HUES48 (cell line): Measurements from ENCODE around the gene ACTR10.
"Not testable (repeated sequence)": the region's sequence is repeated elsewhere in the genome, so short reads cannot be mapped to it uniquely, and the experiment has no call there.

ENCODE experiments used
- H3K27ac ChIP-seq: one replicate; pipeline ENCODE4 v1.7.0; 2013; ENCODE audit warnings: low read depth, low read length, inconsistent platforms
- H3K27me3 ChIP-seq: 2 replicates; pipeline ENCODE4 v1.6.1; 2013; ENCODE audit warnings: mild to moderate bottlenecking, low read length; ENCODE audit not compliant: control insufficient read depth, insufficient read depth
- H3K36me3 ChIP-seq: 2 replicates; pipeline ENCODE4 v1.6.1; 2013; ENCODE audit warnings: low read length; ENCODE audit not compliant: control insufficient read depth, insufficient read depth
- H3K4me1 ChIP-seq: 2 replicates; pipeline ENCODE4 v1.6.1; 2013; ENCODE audit warnings: mild to moderate bottlenecking, low read length; ENCODE audit not compliant: control insufficient read depth, insufficient read depth
- H3K4me3 ChIP-seq: 2 replicates; pipeline ENCODE4 v1.5.1; 2013; ENCODE audit warnings: mild to moderate bottlenecking, low read depth, low read length
- H3K9ac ChIP-seq: 2 replicates; pipeline ENCODE4 v1.6.1; 2013; ENCODE audit warnings: mild to moderate bottlenecking, low read depth, low read length, moderate library complexity
- H3K9me3 ChIP-seq: 2 replicates; pipeline ENCODE4 v1.6.1; 2013; ENCODE audit warnings: low read length; ENCODE audit not compliant: control insufficient read depth, insufficient read depth

The ACTR10 gene

DNA sequence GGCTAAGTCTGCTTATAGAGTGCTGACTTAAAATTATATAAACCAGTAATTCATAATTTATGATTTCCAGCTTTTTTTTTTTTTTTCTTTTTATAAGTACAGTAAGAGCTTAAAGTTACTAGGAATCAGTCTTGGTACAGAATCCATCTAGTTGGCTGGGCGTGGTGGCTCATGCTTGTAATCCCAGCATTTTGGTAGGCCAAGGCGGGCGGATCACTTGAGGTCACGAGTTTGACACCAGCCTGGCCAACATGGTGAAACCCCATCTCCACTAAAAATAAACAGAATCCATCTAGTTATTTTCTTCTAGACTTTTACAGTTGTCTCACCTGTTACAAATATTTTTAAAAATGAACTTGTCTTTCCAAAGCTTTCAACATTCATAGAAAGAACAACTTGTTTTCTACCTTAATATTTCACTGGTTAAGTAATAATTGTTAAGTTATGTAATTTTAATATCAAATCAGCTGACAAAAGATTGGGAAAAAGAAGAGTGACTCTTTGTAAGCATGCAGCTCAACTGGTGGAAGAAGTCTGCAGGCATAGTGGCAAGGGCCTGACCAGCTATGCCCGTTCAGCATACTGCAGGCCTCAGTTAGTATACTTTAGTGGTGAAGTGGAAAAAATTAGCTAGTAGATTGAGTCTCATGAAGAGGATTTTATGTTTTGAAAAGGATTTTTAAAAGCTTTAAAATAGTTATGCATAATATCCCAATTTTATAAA, 27.3 kb downstream of the ACTR10 start:
- H3K9me3 ChIP-seq: no peaks in the 10 kb centered on the region
- H3K4me1 ChIP-seq: no peaks in the 10 kb centered on the region
- no peak overlapping the region for H3K27ac ChIP-seq
- no peak overlapping the region for H3K9ac ChIP-seq
- H3K27me3 ChIP-seq: no peaks in the 10 kb centered on the region
- H3K36me3 ChIP-seq: peaks cover 4% of the 10 kb centered on the region; the same call in 1 of the 2 replicates
- no peak overlapping the region for H3K4me3 ChIP-seq

DNA sequence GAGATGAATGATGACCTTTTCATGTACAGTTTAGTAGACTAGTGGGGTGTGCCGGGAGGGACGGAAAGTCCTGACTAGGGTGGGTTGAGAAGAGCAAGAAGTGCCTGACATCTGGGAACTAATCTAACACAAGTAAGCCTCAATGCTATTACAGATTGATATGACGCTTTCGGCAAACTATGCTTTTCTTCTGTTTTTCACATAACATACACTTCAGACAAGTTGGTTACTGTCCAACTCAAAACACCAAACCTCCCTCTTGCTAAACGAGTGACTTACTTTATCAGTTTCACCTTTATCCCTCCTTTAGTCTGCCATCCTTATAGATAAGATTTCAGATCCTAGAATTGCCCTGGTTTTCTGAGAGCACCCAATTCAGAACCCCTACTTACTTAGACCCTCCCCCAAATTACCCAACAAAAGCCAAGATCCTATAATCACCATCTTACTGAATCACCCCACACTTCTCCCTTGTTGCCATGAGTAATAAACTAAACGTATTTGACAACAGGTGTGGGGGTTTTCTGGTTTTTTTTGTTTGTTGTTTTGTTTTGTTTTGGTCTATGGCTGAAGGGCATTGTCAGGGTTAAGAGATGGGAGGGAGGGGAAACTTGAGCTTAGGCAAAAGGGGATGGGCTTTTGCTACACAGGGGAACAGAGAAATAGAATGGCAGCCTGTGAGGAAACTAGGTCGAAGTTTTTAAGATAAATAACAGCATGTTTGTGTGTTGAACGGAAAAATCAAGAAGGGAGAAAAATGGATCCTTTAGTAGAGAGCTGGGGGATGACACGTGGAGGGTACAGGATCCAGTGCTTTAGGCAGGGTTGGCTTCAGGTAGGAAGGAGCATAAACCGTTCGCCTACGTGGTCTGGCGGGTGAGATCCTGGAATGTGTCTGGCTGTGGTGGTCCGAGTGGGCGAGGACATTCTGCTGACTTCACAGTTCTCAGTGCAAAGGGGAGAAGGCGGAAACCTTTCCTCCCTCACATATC, 38.6 kb downstream of the ACTR10 start:
- Histone ChIP-seq H3K4me1 (peaks cover 16% of the 10 kb centered on the region), H3K9ac (no peak overlapping the region), H3K9me3 (no peaks in the 10 kb centered on the region), H3K27ac (peak overlapping the region; percentile 34), H3K27me3 (no peaks in the 10 kb centered on the region), H3K4me3 (peak overlapping the region; percentile 92), H3K36me3 (no peaks in the 10 kb centered on the region; the same call in 1 of the 2 replicates)

DNA sequence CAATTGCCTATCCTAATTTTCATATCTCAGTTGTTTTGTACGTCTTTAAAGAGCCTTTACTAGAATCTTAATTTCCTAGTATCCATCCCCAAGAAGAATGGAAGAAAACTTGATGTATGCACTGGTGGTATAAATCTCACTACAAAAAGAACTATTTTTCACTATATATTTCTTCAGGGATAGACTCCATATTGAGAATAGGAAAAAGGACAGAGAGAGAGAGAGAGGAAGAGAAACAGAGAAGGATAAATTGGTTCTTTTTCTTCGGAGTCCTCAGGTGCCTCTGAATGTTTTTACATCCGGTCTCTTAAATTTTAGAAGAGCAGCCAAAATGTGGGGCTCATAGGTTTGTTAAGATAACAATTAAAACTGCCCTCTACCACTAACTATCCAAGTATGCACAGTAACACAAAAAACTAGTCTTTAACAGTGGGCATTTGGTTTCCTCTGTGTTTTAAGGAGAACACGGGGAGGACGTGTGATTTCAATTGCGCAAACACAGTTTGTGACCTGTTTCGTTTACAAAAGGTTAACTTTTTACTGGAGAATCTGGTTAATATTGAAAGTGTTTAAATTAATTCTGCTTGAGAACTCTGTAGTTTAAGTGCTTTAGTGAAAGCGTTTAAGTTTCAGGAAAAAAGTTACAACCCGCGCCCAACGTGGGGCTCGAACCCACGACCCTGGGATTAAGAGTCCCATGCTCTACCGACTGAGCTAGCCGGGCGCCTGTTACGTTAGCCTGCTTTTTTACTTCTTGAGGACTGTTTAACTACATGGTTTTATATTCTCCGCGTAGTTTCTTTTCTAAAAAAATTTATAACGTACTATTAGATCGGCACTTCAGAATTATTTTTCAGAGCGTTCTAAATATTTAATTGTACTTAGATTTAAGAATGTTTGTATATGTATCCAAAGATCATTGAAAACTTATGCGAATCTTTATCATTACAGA, 39.6 kb downstream of the ACTR10 start:
- peaks cover 20% of the 10 kb centered on the region for H3K4me1 ChIP-seq
- H3K9ac ChIP-seq: peak overlapping the region; percentile 39; the same call in 1 of the 2 replicates
- H3K36me3 ChIP-seq: no peaks in the 10 kb centered on the region
- H3K4me3 ChIP-seq: peak overlapping the region; percentile 92
- H3K27ac ChIP-seq: peak overlapping the region; percentile 34
- no peaks in the 10 kb centered on the region for H3K9me3 ChIP-seq
- H3K27me3 ChIP-seq: no peaks in the 10 kb centered on the region

DNA sequence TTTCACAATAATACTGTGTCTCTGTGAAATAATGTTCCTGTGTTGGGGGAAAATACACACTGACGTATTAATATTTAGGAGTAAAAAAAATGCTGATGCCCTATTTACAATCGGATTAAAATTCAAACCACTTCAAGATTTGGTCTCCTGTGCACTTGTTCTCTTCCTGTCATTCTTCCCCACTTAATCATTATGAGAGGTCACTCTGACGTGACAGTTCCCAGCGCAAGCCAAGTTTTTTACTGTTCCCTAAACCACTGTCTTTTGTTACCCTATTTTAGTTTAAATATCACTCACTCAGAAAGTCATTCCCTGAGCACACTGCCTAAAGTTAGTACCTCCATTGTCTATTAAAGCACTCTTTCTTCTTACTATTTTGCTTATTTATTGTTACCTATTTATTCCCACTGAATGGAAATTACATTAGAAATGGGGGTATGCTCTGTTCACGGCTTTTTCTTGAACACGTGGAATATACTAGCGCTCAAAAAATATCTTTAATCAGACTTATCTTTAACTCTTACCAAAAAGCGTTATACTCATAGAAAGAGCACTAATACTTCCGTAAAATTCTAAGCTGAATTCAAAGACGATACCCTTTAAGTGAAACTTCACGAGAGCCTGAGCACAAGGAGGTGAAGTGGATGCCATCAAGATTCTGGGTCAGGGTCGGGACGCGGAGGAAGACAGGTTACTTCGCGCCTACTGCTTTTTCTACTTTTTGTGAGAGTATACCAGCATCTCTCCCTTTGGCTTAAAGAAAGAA, 44.0 kb downstream of the ACTR10 start:
- Histone ChIP-seq H3K4me1 (peaks cover 11% of the 10 kb centered on the region), H3K9me3 (no peaks in the 10 kb centered on the region), H3K9ac (peak overlapping the region; percentile 81), H3K4me3 (peak overlapping the region; percentile 82), H3K27me3 (no peaks in the 10 kb centered on the region), H3K36me3 (peaks cover 18% of the 10 kb centered on the region), H3K27ac (peak overlapping the region; percentile 62)

DNA sequence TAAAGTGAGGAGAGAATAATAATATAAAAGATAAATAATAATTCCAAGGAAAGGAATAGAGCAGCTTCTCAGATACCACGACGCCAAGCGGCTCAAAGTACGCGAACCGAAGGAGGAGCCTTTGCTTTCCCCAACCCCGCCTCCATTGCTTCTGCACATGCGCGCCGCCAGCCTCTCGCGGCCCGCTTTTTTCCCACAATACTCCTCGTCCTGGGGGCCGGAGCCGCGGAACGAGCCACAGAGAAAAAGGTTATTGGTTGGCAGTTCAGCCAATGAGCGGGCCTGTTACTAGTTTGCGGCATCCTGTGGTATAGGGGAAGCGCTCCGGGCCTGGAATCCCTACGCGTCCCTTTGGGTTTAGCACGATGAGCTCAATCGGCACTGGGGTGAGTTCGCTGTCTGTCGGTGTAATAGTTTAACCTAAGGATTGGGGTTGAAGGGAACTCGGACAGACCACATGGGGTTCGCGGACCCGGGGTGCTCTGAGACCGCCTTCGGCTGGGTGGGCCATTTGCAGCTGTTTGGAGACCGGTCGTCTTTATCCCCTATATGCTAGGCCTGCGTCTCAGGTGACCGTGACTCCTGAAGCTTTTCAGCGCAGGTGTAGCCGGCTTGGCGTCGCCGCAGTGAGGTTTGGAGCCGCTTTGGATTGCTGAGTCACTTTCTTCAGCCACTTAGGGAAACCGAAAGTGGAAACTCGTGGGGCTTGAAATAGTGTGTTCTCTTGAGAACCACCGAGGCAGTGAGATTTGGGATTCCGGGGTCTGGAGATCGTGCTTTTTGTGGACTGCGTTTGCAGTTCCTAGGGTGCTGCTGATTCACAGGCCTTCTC, 44.8 kb downstream of the ACTR10 start, which contains the start of gene PSMA3:
Gene PSMA3, plus strand, starts transcription at position 288 of the 832 bp plus-strand sequence. Its CDS starts 78 bp downstream, at position 366.
- H3K9me3 ChIP-seq: no peaks in the 10 kb centered on the region
- peak within 1 kb of the TSS; percentile 93 for H3K9ac ChIP-seq
- H3K4me1 ChIP-seq: peaks cover 6% of the 10 kb centered on the region; the same call in 1 of the 2 replicates
- peak within 1 kb of the TSS; percentile 98 for H3K27ac ChIP-seq
- peak within 1 kb of the TSS; percentile 82 for H3K4me3 ChIP-seq
- no peaks in the 10 kb centered on the region for H3K27me3 ChIP-seq
- H3K36me3 ChIP-seq: peaks cover 24% of the 10 kb centered on the region

DNA sequence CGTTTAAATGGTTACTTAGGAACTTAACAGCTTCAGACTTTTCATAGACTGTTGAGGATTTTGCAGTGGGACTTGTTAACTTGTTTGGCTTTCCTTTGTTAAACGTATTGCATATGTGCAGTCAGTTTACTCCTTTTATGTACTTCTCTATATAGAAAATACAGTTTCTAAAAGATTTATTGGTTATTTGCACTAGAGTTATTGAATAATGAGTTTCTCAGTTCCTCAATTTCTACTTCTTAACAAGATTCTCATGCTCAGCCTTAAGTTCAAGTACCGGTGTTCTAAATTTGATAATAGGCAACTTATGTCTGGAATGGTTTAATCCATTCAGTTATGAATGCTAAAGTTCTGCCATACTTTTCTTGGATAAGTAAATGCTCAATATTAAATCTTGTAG, 45.6 kb downstream of the ACTR10 start:
- Histone ChIP-seq H3K27ac (peak overlapping the region; percentile 98), H3K9me3 (no peaks in the 10 kb centered on the region), H3K27me3 (no peaks in the 10 kb centered on the region), H3K4me3 (peak overlapping the region; percentile 82), H3K36me3 (peaks cover 31% of the 10 kb centered on the region), H3K9ac (peak overlapping the region; percentile 93), H3K4me1 (peaks cover 6% of the 10 kb centered on the region; the same call in 1 of the 2 replicates)

DNA sequence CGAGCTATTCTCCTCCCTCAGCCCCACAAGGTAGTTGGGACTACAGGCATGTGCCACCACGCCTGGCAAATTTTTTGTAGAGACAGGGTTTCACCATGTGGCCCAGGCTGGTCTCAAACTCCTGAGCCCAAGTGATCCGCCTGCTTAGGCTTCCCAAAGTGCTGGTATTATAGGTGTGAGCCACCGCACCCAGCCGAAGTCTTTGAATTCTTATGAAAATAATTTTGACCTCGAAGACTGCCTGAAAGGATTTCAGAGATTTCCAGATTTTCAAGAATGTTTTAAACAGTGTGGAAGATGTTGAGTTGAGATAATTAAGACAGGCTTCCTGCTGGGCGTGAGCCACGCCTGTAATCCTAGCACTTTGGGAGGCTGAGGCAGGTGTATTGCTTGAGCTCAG, 49.7 kb downstream of the ACTR10 start:
- H3K4me1 ChIP-seq: no peaks in the 10 kb centered on the region
- H3K4me3 ChIP-seq: no peak overlapping the region
- no peak overlapping the region for H3K9ac ChIP-seq
- H3K27me3 ChIP-seq: no peaks in the 10 kb centered on the region
- no peaks in the 10 kb centered on the region for H3K9me3 ChIP-seq
- H3K36me3 ChIP-seq: peaks cover 70% of the 10 kb centered on the region
- no peak overlapping the region for H3K27ac ChIP-seq

DNA sequence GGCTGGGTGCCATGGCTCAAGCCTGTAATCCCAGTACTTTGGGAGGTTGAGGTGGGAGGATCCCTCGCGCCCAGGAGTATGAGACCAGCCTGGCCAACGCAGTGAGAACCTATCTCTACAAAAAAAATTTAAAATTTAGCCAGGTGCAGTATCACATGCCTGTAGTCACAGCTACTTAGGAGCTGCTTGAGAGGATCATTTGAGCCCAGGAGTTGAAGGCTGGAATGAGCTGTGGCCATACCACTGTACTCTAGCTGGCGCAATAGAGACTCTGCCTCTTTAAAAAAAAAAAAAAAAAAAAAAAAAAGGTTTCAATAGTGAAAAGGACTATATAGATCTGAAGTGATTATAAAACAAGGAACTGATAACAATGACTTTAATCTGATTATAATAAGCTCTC, 58.2 kb downstream of the ACTR10 start:
- peaks cover 91% of the 10 kb centered on the region for H3K36me3 ChIP-seq
- H3K9ac ChIP-seq: no peak overlapping the region
- H3K27me3 ChIP-seq: no peaks in the 10 kb centered on the region

DNA sequence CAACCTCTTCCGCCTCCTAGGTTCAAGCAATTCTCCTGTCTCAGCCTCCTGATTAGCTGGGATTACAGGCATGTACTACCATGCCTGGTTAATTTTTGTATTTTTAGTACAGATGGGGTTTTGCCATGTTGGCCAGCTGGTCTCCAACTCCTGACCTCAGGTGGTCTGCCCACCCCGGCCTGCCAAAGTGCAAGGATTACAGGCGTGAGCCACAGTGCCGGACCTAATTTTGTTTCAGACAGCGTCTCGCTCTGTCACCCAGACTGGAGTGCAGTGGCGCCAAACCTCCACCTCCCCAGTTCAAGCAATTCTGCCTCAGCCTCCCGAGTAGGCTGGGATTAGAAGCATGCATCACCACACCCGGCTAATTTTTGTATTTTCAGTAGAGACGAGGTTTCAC, 62.1 kb downstream of the ACTR10 start:
- H3K36me3 ChIP-seq: peaks cover 98% of the 10 kb centered on the region

More for the DNA sequence above, 58.2 kb downstream of the ACTR10 start:
- no peaks in the 10 kb centered on the region for H3K4me1 ChIP-seq
- H3K9me3 ChIP-seq: no peaks in the 10 kb centered on the region
- H3K4me3 ChIP-seq: no peak overlapping the region
- H3K27ac ChIP-seq: no peak overlapping the region

More for the DNA sequence above, 62.1 kb downstream of the ACTR10 start:
- not testable (repeated sequence) for H3K4me3 ChIP-seq, H3K9me3 ChIP-seq, H3K4me1 ChIP-seq, H3K9ac ChIP-seq, H3K27me3 ChIP-seq, H3K27ac ChIP-seq
